ENCODE measurements around the gene SPOCK3. TPM values are rescaled to one million over a fixed set of nuclear protein-coding genes. Genes with fewer than 3 reads are reported as not detected.
"Not testable (repeated sequence)": the region's sequence is repeated elsewhere in the genome, so short reads cannot be mapped to it uniquely, and the experiment has no call there.

SPOCK3 gene
- total RNA-seq, 1 donor, result 4.6 TPM

DNA sequence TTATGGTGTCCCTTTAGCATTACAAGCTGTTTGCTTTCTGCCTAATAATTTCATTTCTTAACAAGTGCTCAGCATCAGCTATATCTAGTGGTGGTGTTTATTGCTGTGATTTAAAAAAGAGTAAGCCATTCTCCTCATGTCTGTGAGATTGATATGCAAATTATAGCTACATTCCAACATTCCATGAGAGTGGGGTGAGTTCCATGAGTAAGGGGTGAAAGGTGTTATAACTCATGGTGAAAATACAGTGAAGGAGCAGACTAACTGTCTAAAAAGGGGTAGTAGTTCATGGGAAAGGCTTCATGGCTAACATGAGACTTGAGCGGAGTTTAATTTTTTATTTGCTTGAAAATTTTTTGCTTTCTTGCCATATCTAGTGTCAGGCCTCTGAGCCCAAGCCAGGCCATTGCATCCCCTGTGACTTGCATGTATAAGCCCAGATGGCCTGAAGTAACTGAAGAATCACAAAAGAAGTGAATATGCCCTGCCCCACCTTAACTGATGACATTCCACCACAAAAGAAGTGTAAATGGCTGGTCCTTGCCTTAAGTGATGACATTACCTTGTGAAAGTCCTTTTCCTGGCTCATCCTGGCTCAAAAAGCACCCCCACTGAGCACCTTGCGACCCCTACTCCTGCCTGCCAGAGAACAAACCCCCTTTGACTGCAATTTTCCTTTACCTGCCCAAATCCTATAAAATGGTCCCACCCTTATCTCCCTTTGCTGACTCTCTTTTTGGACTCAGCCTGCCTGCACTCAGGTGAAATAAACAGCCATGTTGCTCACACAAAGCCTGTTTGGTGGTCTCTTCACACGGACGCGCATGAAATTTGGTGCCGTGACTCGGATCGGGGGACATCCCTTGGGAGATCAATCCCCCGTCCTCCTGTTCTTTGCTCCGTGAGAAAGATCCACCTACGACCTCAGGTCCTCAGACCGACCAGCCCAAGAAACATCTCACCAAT is 518.3 kb downstream of the SPOCK3 start:
- DNase-seq (ENCODE audit: low read depth in 2 of 3, low spot score in 2 of 3), result not testable (repeated sequence)

DNA sequence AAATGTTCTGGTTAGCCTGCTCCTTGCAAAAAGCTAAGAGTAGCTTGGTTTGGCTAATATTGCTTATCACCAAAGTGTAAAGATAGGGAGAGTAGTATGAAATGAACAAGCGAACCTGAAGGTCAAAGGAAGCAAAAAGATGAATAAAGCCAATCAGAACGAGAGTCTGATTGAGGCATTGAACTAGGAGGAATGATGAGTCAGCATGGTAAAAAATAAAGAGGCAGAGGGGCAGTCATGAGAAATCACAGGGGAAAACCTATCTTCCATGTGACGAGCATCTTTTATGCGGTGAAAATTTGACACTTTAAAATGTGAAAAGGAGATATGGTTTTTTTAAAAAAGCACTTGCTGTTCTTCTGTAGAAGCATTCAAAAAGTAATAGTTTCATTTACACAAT is 533.7 kb downstream of the SPOCK3 start:
- DNase-seq (ENCODE audit: low read depth in 2 of 3, low spot score in 2 of 3), result no peak

DNA sequence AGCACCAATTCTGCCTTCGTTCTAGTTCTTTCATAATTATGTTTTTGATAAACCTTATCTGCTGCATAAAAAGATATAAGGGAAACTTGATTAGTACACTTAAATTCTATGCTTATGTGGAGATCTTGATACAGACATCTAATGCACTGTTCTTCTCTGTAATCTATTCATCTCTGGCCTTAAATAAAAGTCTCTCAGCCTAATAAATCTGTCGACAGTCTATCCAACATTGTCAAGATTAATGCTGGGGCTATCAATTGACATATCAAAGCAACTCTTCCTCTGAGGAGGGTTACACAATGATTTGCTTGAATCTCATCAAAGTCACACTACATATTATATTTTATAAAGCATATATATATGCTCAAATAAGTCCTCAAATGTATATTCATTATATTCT is 545.5 kb downstream of the SPOCK3 start:
- DNase-seq (ENCODE audit: low read depth in 2 of 3, low spot score in 2 of 3), result no peak

DNA sequence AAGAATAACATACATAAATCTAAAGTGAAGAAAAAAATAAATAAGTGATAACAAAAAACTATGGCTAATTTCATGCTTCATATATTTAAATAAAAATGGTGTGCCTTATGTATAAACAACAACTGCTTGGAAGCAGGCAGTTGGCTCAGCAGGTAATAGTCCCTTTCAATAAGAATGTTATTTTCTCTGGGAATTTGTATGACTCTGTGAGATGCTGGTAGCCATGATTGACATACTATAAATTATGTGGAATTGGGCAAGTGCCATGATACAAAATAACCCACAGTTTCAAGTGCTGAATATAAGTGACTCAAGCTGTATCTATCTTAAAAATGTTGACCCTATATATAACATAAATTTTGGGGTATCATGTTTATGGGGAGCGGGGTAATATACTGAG is 546.5 kb downstream of the SPOCK3 start:
- DNase-seq (ENCODE audit: low read depth in 2 of 3, low spot score in 2 of 3), result no peak

Small RNA genes within 50 kb of the gene (small RNA-seq; reads per million reads assigned to genes)
- gene RNA5SP171, result not detected
